ENCODE data around the gene PABPN1. TPM values are rescaled to one million over a fixed set of nuclear protein-coding genes. Genes with fewer than 3 reads are reported as not detected.

Gene PABPN1
- total and polyA plus RNA-seq, 2 of the 13 experiments (the other 11 are each of a cell fraction or from before 2014, with no cell fraction given) = 233 to 524 TPM

DNA sequence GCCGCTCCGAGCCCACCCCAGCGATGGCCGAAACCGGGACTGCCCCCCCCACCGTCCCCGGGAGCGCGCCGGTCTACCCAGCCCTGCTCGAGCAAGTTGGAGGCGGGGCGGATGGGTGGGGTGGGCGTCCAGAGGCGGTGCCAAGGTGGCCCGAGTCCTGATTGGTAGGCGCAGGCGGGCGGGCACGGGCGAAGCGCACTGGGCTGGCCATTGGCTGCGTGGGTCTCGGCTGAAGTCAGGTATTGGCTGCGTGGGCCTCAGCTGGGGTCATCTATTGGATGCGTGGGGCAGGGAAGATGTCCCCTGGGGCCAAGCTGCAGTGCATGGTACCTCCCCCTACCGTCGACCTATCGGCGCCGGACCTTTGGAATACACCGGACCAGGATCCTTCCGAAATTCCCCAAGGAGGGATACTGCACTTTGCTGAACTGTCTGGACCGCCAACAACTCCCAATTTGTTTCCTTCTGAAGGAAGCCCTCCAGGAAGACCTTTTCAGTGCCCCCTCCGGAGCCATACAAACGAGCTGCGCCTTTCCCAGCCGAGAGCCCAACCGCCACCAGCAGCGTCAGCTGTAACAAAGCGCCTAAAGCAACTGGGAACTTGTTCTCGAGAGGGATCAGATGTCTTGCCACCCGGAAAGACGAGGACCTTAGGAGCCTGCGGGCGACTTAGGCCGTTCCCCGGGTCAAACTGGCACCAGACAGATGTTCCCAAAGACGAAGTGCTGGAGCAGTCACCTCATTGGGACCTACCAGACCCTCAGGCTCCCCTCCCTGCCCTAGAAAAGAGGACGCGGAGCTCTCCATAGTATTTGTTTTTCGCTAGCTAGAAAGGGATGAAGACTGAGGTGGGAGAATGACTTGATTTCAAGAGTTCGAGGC is 35.0 kb upstream of the PABPN1 start, which contains the start of gene HOMEZ (continued):
- TF ChIP-seq, protein P1, sequence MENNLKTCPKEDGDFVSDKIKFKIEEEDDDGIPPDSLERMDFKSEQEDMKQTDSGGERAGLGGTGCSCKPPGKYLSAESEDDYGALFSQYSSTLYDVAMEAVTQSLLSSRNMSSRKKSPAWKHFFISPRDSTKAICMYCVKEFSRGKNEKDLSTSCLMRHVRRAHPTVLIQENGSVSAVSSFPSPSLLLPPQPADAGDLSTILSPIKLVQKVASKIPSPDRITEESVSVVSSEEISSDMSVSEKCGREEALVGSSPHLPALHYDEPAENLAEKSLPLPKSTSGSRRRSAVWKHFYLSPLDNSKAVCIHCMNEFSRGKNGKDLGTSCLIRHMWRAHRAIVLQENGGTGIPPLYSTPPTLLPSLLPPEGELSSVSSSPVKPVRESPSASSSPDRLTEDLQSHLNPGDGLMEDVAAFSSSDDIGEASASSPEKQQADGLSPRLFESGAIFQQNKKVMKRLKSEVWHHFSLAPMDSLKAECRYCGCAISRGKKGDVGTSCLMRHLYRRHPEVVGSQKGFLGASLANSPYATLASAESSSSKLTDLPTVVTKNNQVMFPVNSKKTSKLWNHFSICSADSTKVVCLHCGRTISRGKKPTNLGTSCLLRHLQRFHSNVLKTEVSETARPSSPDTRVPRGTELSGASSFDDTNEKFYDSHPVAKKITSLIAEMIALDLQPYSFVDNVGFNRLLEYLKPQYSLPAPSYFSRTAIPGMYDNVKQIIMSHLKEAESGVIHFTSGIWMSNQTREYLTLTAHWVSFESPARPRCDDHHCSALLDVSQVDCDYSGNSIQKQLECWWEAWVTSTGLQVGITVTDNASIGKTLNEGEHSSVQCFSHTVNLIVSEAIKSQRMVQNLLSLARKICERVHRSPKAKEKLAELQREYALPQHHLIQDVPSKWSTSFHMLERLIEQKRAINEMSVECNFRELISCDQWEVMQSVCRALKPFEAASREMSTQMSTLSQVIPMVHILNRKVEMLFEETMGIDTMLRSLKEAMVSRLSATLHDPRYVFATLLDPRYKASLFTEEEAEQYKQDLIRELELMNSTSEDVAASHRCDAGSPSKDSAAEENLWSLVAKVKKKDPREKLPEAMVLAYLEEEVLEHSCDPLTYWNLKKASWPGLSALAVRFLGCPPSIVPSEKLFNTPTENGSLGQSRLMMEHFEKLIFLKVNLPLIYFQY (CRISPR knock-in tag; IDR thresholded peaks at IDR 0.05; ENCODE audit: borderline replicate concordance) = peak; percentile 76; the same call in 1 of the 2 replicates
- TF ChIP-seq ZMYM4 (CRISPR knock-in tag; IDR thresholded peaks at IDR 0.05) = peak; percentile 94
- no peak for TF ChIP-seq ARID2 (CRISPR knock-in tag; IDR thresholded peaks at IDR 0.05; ENCODE audit: borderline replicate concordance)
- TF ChIP-seq ZNF17 (CRISPR knock-in tag; IDR thresholded peaks at IDR 0.05) = no peak
- 0 out of 2 replicates have a peak, but pooled peaks have one; percentile 41 for TF ChIP-seq ZNF660 (CRISPR knock-in tag; IDR thresholded peaks at IDR 0.05; ENCODE audit: borderline replicate concordance, low read depth)
- peak; percentile 57 for TF ChIP-seq NCOA1 (CRISPR knock-in tag; IDR thresholded peaks at IDR 0.05)
- TF ChIP-seq ZNF780A (CRISPR knock-in tag; IDR thresholded peaks at IDR 0.05) = no peak
- peak; percentile 97 for TF ChIP-seq ZNF251 (CRISPR knock-in tag; IDR thresholded peaks at IDR 0.05)
- TF ChIP-seq, protein P2, sequence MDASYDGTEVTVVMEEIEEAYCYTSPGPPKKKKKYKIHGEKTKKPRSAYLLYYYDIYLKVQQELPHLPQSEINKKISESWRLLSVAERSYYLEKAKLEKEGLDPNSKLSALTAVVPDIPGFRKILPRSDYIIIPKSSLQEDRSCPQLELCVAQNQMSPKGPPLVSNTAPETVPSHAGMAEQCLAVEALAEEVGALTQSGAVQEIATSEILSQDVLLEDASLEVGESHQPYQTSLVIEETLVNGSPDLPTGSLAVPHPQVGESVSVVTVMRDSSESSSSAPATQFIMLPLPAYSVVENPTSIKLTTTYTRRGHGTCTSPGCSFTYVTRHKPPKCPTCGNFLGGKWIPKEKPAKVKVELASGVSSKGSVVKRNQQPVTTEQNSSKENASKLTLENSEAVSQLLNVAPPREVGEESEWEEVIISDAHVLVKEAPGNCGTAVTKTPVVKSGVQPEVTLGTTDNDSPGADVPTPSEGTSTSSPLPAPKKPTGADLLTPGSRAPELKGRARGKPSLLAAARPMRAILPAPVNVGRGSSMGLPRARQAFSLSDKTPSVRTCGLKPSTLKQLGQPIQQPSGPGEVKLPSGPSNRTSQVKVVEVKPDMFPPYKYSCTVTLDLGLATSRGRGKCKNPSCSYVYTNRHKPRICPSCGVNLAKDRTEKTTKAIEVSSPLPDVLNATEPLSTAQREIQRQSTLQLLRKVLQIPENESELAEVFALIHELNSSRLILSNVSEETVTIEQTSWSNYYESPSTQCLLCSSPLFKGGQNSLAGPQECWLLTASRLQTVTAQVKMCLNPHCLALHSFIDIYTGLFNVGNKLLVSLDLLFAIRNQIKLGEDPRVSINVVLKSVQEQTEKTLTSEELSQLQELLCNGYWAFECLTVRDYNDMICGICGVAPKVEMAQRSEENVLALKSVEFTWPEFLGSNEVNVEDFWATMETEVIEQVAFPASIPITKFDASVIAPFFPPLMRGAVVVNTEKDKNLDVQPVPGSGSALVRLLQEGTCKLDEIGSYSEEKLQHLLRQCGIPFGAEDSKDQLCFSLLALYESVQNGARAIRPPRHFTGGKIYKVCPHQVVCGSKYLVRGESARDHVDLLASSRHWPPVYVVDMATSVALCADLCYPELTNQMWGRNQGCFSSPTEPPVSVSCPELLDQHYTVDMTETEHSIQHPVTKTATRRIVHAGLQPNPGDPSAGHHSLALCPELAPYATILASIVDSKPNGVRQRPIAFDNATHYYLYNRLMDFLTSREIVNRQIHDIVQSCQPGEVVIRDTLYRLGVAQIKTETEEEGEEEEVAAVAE (CRISPR knock-in tag; IDR thresholded peaks at IDR 0.05; ENCODE audit: borderline replicate concordance) = no peak
- TF ChIP-seq KAT7 (CRISPR knock-in tag; IDR thresholded peaks at IDR 0.05; ENCODE audit: borderline replicate concordance) = no peak; the same call in 1 of the 2 replicates
- TF ChIP-seq ZNF430 (CRISPR knock-in tag; IDR thresholded peaks at IDR 0.05) = peak; percentile 88; the same call in 1 of the 2 replicates
- TF ChIP-seq, protein P3, sequence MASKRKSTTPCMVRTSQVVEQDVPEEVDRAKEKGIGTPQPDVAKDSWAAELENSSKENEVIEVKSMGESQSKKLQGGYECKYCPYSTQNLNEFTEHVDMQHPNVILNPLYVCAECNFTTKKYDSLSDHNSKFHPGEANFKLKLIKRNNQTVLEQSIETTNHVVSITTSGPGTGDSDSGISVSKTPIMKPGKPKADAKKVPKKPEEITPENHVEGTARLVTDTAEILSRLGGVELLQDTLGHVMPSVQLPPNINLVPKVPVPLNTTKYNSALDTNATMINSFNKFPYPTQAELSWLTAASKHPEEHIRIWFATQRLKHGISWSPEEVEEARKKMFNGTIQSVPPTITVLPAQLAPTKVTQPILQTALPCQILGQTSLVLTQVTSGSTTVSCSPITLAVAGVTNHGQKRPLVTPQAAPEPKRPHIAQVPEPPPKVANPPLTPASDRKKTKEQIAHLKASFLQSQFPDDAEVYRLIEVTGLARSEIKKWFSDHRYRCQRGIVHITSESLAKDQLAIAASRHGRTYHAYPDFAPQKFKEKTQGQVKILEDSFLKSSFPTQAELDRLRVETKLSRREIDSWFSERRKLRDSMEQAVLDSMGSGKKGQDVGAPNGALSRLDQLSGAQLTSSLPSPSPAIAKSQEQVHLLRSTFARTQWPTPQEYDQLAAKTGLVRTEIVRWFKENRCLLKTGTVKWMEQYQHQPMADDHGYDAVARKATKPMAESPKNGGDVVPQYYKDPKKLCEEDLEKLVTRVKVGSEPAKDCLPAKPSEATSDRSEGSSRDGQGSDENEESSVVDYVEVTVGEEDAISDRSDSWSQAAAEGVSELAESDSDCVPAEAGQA (IDR thresholded peaks at IDR 0.05; ENCODE audit: low read depth) = peak; percentile 2; the same call in 1 of the 2 replicates
- TF ChIP-seq, protein P3 (CRISPR knock-in tag; IDR thresholded peaks at IDR 0.05; ENCODE audit: borderline replicate concordance) = 0 out of 2 replicates have a peak, but pooled peaks have one; percentile 74
